Measurements from ENCODE around the gene LYST. TPM values are rescaled to one million over a fixed set of nuclear protein-coding genes. Genes with fewer than 3 reads are reported as not detected.
A peak's percentile ranks its signal among the peaks of the same experiment; 100 is the strongest.

The LYST gene
- total RNA-seq, 2 donors from 2014 or later: 21.9 to 41.7 TPM

GRCh38 chr1:235646463-235646862 lies 220.2 kb downstream of the LYST start:
- intact Hi-C loops (cut with DNase I): no loop called here
- no peaks in the 10 kb centered on the region for H3K27me3 ChIP-seq (replicated peaks; ENCODE audit: insufficient read depth)
- WGBS: 90% methylated on average over 9 of the region's 9 CpGs
- TF ChIP-seq POLR2AphosphoS5 (IDR thresholded peaks at IDR 0.05) (no peak), CTCF (IDR thresholded peaks at IDR 0.05) (no peak), POLR2A (IDR thresholded peaks at IDR 0.05) (no peak)
- H3K4me3 ChIP-seq: no peak overlapping the region
- H3K27ac ChIP-seq: no peak overlapping the region
- no peaks in the 10 kb centered on the region for H3K4me1 ChIP-seq (replicated peaks)
- H3K9me3 ChIP-seq: no peaks in the 10 kb centered on the region
- no peak for DNase-seq (ENCODE audit: low spot score)
- H3K36me3 ChIP-seq: no peaks in the 10 kb centered on the region

- intact Hi-C loops (cut with DNase I): no loop called here
- 85% methylated on average over 13 of the region's 13 CpGs for WGBS
- no peaks in the 10 kb centered on the region for H3K36me3 ChIP-seq
- H3K27me3 ChIP-seq (replicated peaks; ENCODE audit: insufficient read depth): no peaks in the 10 kb centered on the region
- no peak for TF ChIP-seq POLR2AphosphoS5 (IDR thresholded peaks at IDR 0.05)
- no peak for TF ChIP-seq POLR2A (IDR thresholded peaks at IDR 0.05)
- no peak for TF ChIP-seq CTCF (IDR thresholded peaks at IDR 0.05)
- no peaks in the 10 kb centered on the region for H3K9me3 ChIP-seq
- no peak for DNase-seq (ENCODE audit: low spot score)
- no peaks in the 10 kb centered on the region for H3K4me1 ChIP-seq (replicated peaks)
- no peak overlapping the region for H3K27ac ChIP-seq
- no peak overlapping the region for H3K4me3 ChIP-seq
These were observed 221.9 kb downstream of the LYST start for GRCh38 chr1:235644693-235645305.

GRCh38 chr1:235643837-235644692 lies 222.6 kb downstream of the LYST start:
- no peak for TF ChIP-seq CTCF (IDR thresholded peaks at IDR 0.05)
- no peak for TF ChIP-seq POLR2AphosphoS5 (IDR thresholded peaks at IDR 0.05)
- TF ChIP-seq POLR2A (IDR thresholded peaks at IDR 0.05): no peak
- H3K4me1 ChIP-seq (replicated peaks): no peaks in the 10 kb centered on the region
- no peaks in the 10 kb centered on the region for H3K9me3 ChIP-seq
- H3K27ac ChIP-seq: no peak overlapping the region
- no peak overlapping the region for H3K4me3 ChIP-seq
- intact Hi-C loops (cut with DNase I): no loop called here
- H3K36me3 ChIP-seq: no peaks in the 10 kb centered on the region
- no peaks in the 10 kb centered on the region for H3K27me3 ChIP-seq (replicated peaks; ENCODE audit: insufficient read depth)
- no peak for DNase-seq (ENCODE audit: low spot score)
- WGBS: 91% methylated on average over 23 of the region's 23 CpGs

GRCh38 chr1:235642943-235643371 lies 223.7 kb downstream of the LYST start:
- H3K27ac ChIP-seq: peak overlapping the region in 1 of 2 donors; percentile 55
- no peaks in the 10 kb centered on the region for H3K4me1 ChIP-seq (replicated peaks)
- no peak for TF ChIP-seq CTCF (IDR thresholded peaks at IDR 0.05)
- TF ChIP-seq POLR2AphosphoS5 (IDR thresholded peaks at IDR 0.05): no peak
- no peak for TF ChIP-seq POLR2A (IDR thresholded peaks at IDR 0.05)
- H3K4me3 ChIP-seq: no peak overlapping the region
- H3K27me3 ChIP-seq (replicated peaks; ENCODE audit: insufficient read depth): no peaks in the 10 kb centered on the region
- H3K36me3 ChIP-seq: no peaks in the 10 kb centered on the region
- 46% methylated on average over 11 of the region's 11 CpGs for WGBS
- intact Hi-C loops (cut with DNase I): no loop called here
- H3K9me3 ChIP-seq: no peaks in the 10 kb centered on the region
- no peak for DNase-seq (ENCODE audit: low spot score)

Measured in prostate gland (tissue), 2 donors.